K562 (cell line): ENCODE data around the gene CFP.

Source experiments
- CBFA2T2 ChIP-seq: fragments of 450-650 bp; conservative IDR thresholded peaks from 2 replicates; pipeline ENCODE4 v1.6.1; 2017; ENCODE audit warnings: mild to moderate bottlenecking
- FOXK2 ChIP-seq, 2 experiments: fragments of 450-650 bp; IDR thresholded peaks in 1 of 2; conservative IDR thresholded peaks in 1 of 2; 2 replicates each; pipeline ENCODE4 v1.6.1; 2016; ENCODE audit warnings: low read depth in 2 of 2, mild to moderate bottlenecking in 1 of 2
- FOXM1 ChIP-seq, 2 experiments: fragments of 450-650 bp in 1 of 2; sonication (generic) in 1 of 2; formaldehyde crosslinking in 1 of 2; IDR thresholded peaks; 2 replicates each; pipeline versions ENCODE4 v1.6.1 to v1.9.0; 2017 to 2022; ENCODE audit warnings: low read depth in 2 of 2, mild to moderate bottlenecking in 2 of 2, missing genetic modification reagents in 1 of 2, moderate library complexity in 1 of 2
- HMG20B ChIP-seq: fragments of 250-450 bp; sonication (Bioruptor Pico); IDR thresholded peaks from 2 replicates; pipeline ENCODE4 v1.5.0; 2021; ENCODE audit warnings: mild to moderate bottlenecking
- KDM5B ChIP-seq: fragments of 200-600 bp; sonication (generic); IDR thresholded peaks from 2 replicates; pipeline ENCODE4 v1.6.1; 2012; ENCODE audit warnings: low read depth, mild to moderate bottlenecking, moderate library complexity, low read length, control low read depth, inconsistent platforms; ENCODE audit not compliant: insufficient replicate concordance
- LARP7 ChIP-seq: fragments of 450-650 bp; IDR thresholded peaks from 2 replicates; pipeline ENCODE4 v1.6.1; 2016
- NFIC ChIP-seq: fragments of 450-650 bp; IDR thresholded peaks from 2 replicates; pipeline ENCODE4 v1.6.1; 2017; ENCODE audit warnings: mild to moderate bottlenecking, inconsistent platforms
- RFX5 ChIP-seq: IDR thresholded peaks from 2 replicates; pipeline ENCODE4 v1.6.1; 2011; ENCODE audit warnings: low read depth, mild to moderate bottlenecking, improper control_type of control experiment, low read length
- TAF1 ChIP-seq: IDR thresholded peaks from 2 replicates; pipeline ENCODE4 v1.6.1; 2011; ENCODE audit warnings: mild to moderate bottlenecking, low read length, moderate library complexity; ENCODE audit not compliant: insufficient read depth, control insufficient read depth, severe bottlenecking; ENCODE audit errors: extremely low read depth
- XRCC4 ChIP-seq: IDR thresholded peaks from one replicate; pipeline ENCODE4 v1.6.1; 2011; ENCODE audit not compliant: insufficient read depth, insufficient read length; ENCODE audit errors: extremely low read depth
- ZFX ChIP-seq: sonication (generic); formaldehyde crosslinking; IDR thresholded peaks from 2 replicates; pipeline ENCODE4 v1.8.0; 2022; ENCODE audit warnings: mild to moderate bottlenecking, missing genetic modification reagents, moderate library complexity
- ZNF146 ChIP-seq: IDR thresholded peaks from one replicate; pipeline ENCODE4 v1.6.1; 2018; ENCODE audit warnings: missing compliant biosample characterization; ENCODE audit not compliant: unreplicated experiment
- TF ChIP-seq, protein P1 (sequence below), 3 experiments: IDR thresholded peaks in 2 of 3; conservative IDR thresholded peaks in 1 of 3; 2 replicates each; pipeline ENCODE4 v1.5.1; 2011 to 2012; ENCODE audit warnings: low read length in 3 of 3, mild to moderate bottlenecking in 3 of 3, control low read depth in 2 of 3, improper control_type of control experiment in 1 of 3, inconsistent platforms in 1 of 3, low read depth in 1 of 3, mixed read lengths in 1 of 3, moderate library complexity in 1 of 3; ENCODE audit not compliant: insufficient read depth in 2 of 3
- TF ChIP-seq, protein P2 (sequence below): fragments of 250-450 bp; sonication (Bioruptor Pico); IDR thresholded peaks from 2 replicates; pipeline ENCODE4 v1.8.0; 2021; ENCODE audit warnings: moderate library complexity, mild to moderate bottlenecking, inconsistent platforms

DNA sequence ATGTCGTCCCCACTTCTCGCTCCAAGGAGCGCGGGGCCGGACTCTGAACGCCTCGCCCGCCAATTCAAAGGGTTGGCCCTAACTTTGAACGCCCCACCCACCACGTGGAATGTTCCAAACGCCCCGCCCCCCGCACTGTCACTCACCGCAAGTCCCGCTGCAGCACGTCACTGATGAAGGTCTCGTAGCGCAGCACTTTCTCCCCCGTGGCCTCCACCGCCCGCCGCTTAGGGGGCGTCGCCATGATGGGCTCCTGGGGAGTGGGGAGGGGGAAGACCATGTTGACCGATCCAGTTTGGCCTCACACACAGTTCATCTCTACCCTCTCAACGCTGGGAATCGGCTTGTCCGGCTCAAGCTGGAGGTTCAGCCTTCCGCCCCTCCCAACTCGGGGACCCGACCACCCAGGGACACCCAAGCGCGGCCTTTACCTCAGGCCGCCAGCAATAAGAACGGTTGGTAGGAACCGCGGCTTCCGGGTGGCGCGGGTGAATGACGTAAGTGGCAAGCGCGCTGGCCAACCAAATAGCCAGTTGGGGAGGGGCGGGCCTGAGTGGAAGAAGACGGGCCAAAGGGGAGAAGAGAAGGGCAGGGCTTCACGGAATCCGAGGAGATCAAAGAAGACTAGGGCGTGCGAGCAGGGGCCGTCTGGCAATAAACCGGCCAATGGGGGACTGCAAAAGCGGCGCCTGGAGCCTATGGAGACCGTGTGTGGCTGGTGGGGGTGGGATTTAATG, 29.1 kb upstream of the CFP start, which contains the start of gene UXT:
- TF ChIP-seq FOXK2 (conservative IDR thresholded peaks at IDR 0.05 in 1 of 2, IDR thresholded peaks at IDR 0.05 in 1 of 2; ENCODE audit: low read depth in 2 of 2) (peak; percentile 82 to 89; a peak in 3 of 4 replicates), TAF1 (peak; percentile 55), NFIC (peak; percentile 44; the same call in 1 of the 2 replicates), KDM5B (peak; percentile 78), LARP7 (no peak), ZNF146 (CRISPR knock-in tag) (no peak), ZFX (CRISPR knock-in tag) (peak; percentile 96), HMG20B (CRISPR knock-in tag) (no peak), RFX5 (no peak), FOXM1 (IDR thresholded peaks at IDR 0.05; ENCODE audit: low read depth) (no peak), FOXM1 (CRISPR knock-in tag; IDR thresholded peaks at IDR 0.05; ENCODE audit: low read depth) (no peak), CBFA2T2 (no peak), XRCC4 (no peak)
- TF ChIP-seq, protein P1, sequence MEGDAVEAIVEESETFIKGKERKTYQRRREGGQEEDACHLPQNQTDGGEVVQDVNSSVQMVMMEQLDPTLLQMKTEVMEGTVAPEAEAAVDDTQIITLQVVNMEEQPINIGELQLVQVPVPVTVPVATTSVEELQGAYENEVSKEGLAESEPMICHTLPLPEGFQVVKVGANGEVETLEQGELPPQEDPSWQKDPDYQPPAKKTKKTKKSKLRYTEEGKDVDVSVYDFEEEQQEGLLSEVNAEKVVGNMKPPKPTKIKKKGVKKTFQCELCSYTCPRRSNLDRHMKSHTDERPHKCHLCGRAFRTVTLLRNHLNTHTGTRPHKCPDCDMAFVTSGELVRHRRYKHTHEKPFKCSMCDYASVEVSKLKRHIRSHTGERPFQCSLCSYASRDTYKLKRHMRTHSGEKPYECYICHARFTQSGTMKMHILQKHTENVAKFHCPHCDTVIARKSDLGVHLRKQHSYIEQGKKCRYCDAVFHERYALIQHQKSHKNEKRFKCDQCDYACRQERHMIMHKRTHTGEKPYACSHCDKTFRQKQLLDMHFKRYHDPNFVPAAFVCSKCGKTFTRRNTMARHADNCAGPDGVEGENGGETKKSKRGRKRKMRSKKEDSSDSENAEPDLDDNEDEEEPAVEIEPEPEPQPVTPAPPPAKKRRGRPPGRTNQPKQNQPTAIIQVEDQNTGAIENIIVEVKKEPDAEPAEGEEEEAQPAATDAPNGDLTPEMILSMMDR (IDR thresholded peaks at IDR 0.05 in 2 of 3, conservative IDR thresholded peaks at IDR 0.05 in 1 of 3; ENCODE audit: insufficient read depth in 2 of 3, low read depth in 1 of 3, low read length in 3 of 3): no peak
- TF ChIP-seq, protein P2, sequence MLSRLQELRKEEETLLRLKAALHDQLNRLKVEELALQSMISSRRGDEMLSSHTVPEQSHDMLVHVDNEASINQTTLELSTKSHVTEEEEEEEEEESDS (CRISPR knock-in tag): no peak
